Measurements from ENCODE around the gene STARD7. TPM values are rescaled to one million over a fixed set of nuclear protein-coding genes. Genes with fewer than 3 reads are reported as not detected.

STARD7 gene
- total and polyA plus RNA-seq, 2 donors from 2014 or later: 96.6 to 112 TPM

- H3K9ac ChIP-seq (ENCODE audit: low read length in 3 of 3): no peak overlapping the region
- DNase-seq (peak in 1 of 5 donors; percentile 29), FAIRE-seq (no peak)
- H3K4me3 ChIP-seq (ENCODE audit: low read length in 3 of 3): no peak overlapping the region
- TF ChIP-seq, protein P1, sequence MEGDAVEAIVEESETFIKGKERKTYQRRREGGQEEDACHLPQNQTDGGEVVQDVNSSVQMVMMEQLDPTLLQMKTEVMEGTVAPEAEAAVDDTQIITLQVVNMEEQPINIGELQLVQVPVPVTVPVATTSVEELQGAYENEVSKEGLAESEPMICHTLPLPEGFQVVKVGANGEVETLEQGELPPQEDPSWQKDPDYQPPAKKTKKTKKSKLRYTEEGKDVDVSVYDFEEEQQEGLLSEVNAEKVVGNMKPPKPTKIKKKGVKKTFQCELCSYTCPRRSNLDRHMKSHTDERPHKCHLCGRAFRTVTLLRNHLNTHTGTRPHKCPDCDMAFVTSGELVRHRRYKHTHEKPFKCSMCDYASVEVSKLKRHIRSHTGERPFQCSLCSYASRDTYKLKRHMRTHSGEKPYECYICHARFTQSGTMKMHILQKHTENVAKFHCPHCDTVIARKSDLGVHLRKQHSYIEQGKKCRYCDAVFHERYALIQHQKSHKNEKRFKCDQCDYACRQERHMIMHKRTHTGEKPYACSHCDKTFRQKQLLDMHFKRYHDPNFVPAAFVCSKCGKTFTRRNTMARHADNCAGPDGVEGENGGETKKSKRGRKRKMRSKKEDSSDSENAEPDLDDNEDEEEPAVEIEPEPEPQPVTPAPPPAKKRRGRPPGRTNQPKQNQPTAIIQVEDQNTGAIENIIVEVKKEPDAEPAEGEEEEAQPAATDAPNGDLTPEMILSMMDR (IDR thresholded peaks at IDR 0.05; ENCODE audit: borderline replicate concordance, extremely low read depth, insufficient read depth): no peak
- H3K4me1 ChIP-seq (ENCODE audit: control insufficient read depth in 2 of 3, insufficient read depth in 2 of 3, low read depth in 1 of 3, low read length in 3 of 3): peaks cover 0 to 5% (median 4%) of the 10 kb centered on the region in 3 donors
- intact Hi-C loops (cut with DNase I): no loop called here
- H3K9me3 ChIP-seq (ENCODE audit: control insufficient read depth in 2 of 3, insufficient read depth in 1 of 3, low read length in 3 of 3): no peaks in the 10 kb centered on the region
- no peaks in the 10 kb centered on the region for H3K36me3 ChIP-seq (ENCODE audit: control insufficient read depth in 2 of 3, insufficient read depth in 3 of 3, low read length in 3 of 3)
- no peak overlapping the region for H3K27ac ChIP-seq (ENCODE audit: low read depth in 2 of 2, low read length in 2 of 2)
- H3K27me3 ChIP-seq (ENCODE audit: control insufficient read depth, insufficient read depth, low read length): no peaks in the 10 kb centered on the region
These were observed 57.6 kb downstream of the STARD7 start for GRCh38 chr2:96150791-96151594.

DNA sequence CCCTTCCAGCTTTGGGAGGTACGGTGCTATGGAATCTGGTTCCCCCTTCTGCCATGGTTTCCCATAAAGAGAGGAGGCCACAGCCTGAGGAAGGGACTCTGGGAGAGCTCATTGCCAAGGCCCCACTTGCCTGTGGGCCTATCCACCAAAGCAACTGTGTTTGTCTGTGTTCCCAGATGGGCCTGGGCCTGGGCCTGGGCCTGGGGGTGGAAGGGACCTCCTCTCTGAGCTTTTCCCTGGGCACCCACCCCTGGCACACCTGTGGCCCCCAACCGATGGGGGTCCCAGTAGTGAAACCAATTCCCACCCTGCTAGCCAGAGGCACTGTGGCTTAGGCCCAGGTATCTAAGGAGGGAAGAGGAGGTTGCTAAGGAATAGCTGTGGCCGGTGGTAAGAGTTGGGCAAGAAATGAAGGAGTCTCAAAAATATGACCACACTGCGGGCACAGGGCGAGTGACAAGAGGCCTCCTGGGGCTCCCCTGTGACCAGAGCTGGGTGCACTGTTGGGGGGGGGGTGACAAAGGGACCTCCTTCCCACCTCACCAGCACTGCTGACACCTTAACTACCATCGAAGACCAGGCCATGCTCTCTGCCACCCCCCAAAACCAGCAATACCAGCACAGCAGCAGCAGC lies 58.5 kb downstream of the STARD7 start:
- intact Hi-C loops (cut with DNase I): no loop called here
- Histone ChIP-seq H3K9me3 (ENCODE audit: control insufficient read depth in 2 of 3, insufficient read depth in 1 of 3, low read length in 3 of 3) (no peaks in the 10 kb centered on the region), H3K27me3 (ENCODE audit: control insufficient read depth, insufficient read depth, low read length) (no peaks in the 10 kb centered on the region), H3K9ac (ENCODE audit: low read length in 3 of 3) (no peak overlapping the region), H3K4me3 (ENCODE audit: low read length in 3 of 3) (no peak overlapping the region), H3K4me1 (ENCODE audit: control insufficient read depth in 2 of 3, insufficient read depth in 2 of 3, low read depth in 1 of 3, low read length in 3 of 3) (peaks cover 0 to 5% (median 5%) of the 10 kb centered on the region in 3 donors), H3K36me3 (ENCODE audit: control insufficient read depth in 2 of 3, insufficient read depth in 3 of 3, low read length in 3 of 3) (no peaks in the 10 kb centered on the region), H3K27ac (ENCODE audit: low read depth in 2 of 2, low read length in 2 of 2) (no peak overlapping the region)
- TF ChIP-seq, protein P1 (IDR thresholded peaks at IDR 0.05; ENCODE audit: borderline replicate concordance, extremely low read depth, insufficient read depth): no peak
- no peak for FAIRE-seq
- no peak for DNase-seq

DNA sequence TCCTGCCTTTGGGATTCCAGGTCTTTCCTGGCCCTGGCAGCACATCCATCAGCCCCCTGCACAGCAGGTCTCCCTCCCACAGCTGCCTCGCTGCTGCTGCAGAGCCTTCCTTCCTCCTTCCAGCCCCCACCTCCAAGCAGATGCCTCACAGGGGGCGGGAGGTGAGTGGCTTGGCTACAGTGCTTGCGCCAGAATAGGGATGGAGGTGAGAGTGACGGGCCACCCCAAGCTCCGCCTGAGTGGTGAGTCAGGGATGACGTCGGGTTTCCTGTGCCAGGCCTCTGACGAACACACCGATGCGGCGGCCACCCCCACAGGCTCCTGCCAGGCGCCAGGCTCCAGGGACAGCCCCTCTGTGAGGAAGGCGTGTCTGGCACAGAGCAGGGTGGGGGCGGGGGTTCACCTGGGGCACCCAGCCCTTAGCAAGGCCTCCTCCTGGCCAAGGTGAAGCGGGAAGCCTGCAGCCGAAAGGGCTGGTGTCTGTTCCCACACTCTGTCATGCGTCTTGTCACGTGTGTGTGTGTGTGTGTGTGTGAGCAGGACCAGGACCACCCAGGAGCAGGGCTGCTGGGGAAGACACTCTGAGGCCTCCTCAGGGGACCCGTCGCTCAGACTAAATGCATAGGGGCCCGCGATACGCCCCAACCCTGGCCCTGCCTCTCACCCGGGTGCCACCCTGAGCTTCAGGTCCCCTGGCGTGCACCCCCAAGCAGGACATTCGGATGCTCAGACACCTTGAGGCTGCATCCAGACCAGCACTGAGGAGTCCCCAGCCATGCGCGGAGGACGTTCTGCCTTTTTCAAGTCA lies 60.0 kb downstream of the STARD7 start:
- H3K4me3 ChIP-seq (ENCODE audit: low read length in 3 of 3): no peak overlapping the region
- H3K27ac ChIP-seq (ENCODE audit: low read depth in 2 of 2, low read length in 2 of 2): no peak overlapping the region
- TF ChIP-seq, protein P1 (IDR thresholded peaks at IDR 0.05; ENCODE audit: borderline replicate concordance, extremely low read depth, insufficient read depth): no peak
- H3K4me1 ChIP-seq (ENCODE audit: control insufficient read depth in 2 of 3, insufficient read depth in 2 of 3, low read depth in 1 of 3, low read length in 3 of 3): peaks cover 0 to 9% (median 5%) of the 10 kb centered on the region in 3 donors
- FAIRE-seq (no peak), DNase-seq (peak; percentile 87 to 95 (median 91))
- H3K27me3 ChIP-seq (ENCODE audit: control insufficient read depth, insufficient read depth, low read length): no peaks in the 10 kb centered on the region
- H3K36me3 ChIP-seq (ENCODE audit: control insufficient read depth in 2 of 3, insufficient read depth in 3 of 3, low read length in 3 of 3): no peaks in the 10 kb centered on the region
- intact Hi-C loops (cut with DNase I): no loop called here
- no peak overlapping the region for H3K9ac ChIP-seq (ENCODE audit: low read length in 3 of 3)
- H3K9me3 ChIP-seq (ENCODE audit: control insufficient read depth in 2 of 3, insufficient read depth in 1 of 3, low read length in 3 of 3): no peaks in the 10 kb centered on the region

Data from kidney (tissue), 14 donors.